ELF-1 (cell line): ENCODE measurements around the gene NPHS1.
"Not testable (repeated sequence)": the region's sequence is repeated elsewhere in the genome, so short reads cannot be mapped to it uniquely, and the experiment has no call there.

Experiments
- DNase-seq: peaks from one replicate; pipeline ENCODE4 v3.0.0-alpha.2; 2016; ENCODE audit warnings: low read depth, low spot score

Gene NPHS1, protein sequence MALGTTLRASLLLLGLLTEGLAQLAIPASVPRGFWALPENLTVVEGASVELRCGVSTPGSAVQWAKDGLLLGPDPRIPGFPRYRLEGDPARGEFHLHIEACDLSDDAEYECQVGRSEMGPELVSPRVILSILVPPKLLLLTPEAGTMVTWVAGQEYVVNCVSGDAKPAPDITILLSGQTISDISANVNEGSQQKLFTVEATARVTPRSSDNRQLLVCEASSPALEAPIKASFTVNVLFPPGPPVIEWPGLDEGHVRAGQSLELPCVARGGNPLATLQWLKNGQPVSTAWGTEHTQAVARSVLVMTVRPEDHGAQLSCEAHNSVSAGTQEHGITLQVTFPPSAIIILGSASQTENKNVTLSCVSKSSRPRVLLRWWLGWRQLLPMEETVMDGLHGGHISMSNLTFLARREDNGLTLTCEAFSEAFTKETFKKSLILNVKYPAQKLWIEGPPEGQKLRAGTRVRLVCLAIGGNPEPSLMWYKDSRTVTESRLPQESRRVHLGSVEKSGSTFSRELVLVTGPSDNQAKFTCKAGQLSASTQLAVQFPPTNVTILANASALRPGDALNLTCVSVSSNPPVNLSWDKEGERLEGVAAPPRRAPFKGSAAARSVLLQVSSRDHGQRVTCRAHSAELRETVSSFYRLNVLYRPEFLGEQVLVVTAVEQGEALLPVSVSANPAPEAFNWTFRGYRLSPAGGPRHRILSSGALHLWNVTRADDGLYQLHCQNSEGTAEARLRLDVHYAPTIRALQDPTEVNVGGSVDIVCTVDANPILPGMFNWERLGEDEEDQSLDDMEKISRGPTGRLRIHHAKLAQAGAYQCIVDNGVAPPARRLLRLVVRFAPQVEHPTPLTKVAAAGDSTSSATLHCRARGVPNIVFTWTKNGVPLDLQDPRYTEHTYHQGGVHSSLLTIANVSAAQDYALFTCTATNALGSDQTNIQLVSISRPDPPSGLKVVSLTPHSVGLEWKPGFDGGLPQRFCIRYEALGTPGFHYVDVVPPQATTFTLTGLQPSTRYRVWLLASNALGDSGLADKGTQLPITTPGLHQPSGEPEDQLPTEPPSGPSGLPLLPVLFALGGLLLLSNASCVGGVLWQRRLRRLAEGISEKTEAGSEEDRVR (N-terminal part only)

DNA sequence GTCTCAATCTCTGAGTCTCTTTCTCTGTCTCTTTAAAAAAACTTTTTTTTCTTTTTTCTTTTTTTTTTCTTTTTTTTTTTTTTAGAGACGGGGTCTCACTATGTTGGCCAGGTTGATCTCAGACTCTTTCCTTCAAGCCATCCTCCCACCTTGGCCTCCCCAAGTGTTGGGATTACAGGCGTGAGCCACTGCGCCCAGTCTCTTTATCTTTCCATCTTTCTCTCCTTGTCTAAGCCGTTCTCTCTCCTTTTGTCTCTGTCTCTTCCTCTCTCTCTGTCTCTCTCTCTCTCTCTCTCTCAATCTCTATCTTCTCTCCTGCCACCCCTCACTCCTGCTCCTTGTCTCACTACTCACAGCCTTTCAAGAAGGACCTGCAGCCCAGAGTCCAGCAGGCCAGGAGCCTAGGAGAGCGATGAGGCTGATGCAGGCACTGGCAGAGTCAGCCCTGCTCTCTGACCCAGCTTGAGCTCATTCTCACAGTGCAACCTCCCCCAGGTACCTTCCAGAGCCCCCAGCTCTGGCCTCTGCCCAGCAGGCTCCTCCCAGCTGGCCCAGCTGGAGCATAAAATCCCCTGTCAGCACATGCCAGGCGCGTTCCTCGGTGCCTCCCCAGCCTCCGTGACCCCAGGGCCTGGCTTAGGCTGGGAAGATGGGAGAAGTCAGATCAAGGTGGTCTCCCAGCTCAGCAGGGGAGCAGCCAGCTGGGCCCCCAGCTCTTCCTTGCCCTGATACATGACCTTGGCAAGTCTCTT lies at the start of gene NPHS1:
Gene NPHS1 (minus strand): TSS at position 476 of the 752 bp plus-strand sequence. CDS start 667 bp downstream, outside the sequence.
- peak; percentile 37 for DNase-seq

DNA sequence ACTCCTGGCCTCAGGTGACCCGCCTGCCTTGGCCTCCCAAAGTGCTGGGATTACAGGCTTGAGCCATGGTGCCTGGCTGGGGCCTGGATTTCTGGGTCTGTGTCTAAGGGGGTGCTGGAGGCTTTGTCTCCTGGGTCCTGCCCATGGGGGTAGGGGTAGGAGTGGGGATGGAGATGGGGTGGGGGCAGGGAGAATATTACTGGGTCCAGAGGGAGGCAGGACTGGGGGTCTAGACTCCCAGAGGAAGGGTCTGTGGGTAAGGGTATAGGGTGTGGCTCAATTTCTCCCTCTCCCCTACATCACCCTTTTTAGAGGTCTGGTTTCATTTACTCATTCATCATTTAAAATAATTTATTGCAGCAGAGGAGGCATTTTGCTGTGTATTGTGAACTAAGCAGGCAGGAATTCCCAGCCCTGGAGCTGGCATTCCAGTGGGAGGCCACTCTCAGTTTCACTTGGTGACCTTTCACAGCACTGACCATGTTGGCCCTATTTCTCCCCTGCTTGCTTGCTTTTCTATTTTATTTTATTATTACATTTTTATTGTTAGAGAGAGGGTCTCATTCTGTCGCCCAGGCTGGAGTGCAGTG lies 48.8 kb upstream of the NPHS1 start:
- no peak for DNase-seq

DNA sequence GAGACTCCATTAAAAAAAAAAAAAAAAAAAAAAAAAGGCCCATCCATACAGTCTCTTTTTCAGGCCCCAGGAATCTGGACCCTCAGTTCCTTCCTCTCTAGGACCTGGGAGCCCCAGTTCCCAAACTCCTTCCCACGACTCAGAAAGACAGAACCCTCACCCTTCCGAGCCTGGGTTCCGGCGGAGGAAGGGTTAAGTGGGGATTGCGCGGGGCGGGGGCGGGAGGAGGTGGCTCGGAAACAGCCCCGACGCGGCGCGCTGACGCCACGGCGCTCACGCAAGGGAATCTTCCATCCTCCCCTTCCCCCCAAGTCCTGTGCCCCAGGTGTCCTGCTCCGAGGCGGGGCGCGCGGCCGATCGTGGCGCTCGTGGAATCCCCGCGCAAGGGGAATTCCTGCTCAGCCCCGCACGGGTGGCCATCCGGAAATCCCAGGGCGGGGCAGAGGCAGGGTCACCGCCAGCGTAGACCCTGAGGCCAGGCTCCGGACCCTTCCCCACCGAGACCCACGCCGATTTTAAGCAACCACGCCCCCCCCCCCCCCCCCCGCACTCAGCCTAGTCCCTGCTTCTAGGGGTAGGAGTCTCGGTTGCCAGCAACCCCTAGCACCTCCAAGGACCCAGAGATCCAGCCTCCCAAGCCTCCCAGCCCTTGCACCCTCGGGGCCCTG lies 47.4 kb upstream of the NPHS1 start:
- peak; percentile 50 for DNase-seq

DNA sequence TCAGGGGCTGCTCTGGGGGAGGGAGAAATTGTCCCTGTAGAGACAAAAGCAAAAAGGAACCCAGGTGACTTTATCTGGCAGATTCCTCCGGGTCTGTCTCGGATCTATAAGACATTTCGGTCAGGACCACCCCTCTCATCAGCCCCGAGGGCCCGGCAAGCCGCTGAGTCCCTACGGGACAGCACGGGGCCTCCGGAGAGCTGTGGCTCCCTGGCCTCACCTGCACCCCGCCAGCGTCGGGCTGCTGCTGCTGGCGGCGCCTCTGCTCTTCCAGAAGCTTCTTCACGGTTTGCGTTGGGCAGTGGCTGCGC lies 46.1 kb upstream of the NPHS1 start:
- DNase-seq = no peak

DNA sequence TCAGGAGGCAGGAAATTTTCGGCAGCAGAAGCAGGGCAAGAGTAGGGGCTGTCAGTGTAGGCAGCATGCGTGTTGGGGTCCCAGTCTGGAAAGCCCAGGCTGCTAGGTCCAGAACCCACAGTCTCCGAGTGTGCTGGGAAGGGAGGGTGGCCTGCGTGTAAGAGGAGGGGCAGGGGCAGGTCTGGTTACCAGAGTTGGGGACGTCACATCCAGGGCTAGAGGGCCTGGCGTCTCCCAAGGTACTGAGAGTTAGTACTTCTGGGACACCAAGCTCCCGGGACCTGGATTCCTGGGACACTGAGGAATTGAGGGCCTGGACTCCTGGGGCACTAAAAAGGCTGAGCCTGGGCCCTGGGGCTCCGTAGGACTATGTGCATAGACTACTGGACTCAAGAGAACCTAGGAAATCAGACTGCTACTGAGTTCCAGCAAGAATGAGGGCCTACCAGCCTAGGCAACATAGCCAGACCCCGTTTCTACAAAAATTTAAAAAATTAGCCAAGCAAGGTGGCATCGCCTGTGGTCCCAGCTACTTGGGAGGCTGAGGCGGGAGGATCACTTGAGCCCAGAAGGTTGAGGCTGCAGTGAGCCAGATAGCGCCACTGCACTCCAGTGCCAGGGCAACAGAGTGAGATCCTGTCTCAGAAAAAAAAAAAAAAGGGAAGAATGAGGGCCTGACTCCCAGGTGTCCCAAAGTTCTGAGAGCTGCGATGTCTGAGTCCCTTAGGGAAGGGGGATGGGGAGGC lies 45.6 kb upstream of the NPHS1 start:
- DNase-seq = no peak

DNA sequence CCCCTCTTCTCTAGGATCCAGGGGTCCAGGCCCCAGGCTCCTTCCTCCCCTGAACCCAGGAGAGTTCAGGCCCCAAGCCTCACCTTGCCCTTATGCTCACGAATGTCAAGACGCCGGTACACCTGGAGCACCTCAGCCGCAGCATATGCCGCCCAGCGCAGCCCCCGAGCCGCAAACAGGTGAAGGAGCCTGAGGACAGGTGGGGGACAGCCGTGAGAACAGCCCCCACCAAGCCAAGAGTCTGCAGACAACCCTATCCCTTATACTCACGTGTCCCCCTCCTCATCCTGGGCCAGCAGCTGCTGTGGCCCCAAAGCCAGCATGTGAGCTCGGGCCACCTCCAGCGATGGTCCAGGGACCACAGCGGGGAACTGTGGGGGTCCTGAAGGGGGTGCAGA lies 44.3 kb upstream of the NPHS1 start:
- DNase-seq = no peak

DNA sequence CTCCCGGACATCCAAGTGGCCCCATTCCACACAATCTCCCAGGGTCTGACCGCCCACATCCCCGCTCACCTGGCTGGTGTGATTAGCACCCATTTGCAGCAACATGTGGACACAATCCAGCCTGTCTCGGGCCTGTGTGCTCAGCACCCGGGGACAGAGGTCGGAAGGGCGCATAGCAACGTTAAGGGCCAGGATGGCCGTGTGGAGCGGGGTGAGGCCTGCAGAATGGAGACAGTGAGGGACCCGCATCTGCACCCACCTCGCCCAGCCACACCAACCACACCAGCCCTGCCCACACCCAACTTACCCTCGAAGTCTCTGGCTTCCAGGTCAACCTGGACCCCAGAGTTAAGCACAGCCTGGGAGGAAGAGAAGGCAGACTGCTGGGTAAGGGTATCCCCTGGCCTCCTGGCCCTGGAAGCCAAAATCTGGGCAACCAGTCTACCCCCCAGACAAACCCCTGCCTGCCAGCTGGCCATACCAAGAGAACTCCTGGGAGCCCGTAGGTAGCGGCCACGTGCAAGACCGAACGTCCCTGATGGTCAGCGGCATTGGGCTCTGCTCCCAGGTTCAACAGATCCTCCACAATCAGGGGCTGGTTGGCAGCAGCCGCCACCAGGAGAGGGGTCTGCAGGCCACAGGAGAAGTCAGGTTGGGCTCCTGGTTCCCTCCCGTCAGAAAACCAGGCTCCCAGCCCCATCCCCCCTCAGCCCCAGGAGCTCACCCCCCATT lies 43.8 kb upstream of the NPHS1 start:
- no peak for DNase-seq

DNA sequence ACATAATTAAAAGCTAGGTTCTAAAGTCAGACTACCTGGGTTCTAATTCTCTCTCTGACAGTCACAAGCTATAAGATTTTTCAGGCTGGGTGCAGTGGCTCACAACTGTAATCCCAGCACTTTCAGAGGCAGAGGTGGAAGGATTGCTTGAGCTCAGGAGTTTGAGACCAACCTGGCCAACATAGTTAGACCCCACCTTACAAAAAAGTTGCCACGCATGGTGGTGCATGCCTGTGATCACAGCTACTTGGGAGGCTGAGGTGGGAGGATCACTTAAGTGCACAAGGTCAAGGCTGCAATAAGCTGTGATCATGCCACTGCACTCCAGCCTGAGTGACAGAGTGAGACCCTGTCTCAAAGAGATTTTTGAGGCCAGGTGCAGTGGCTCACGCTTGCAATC lies 42.0 kb upstream of the NPHS1 start:
- DNase-seq = no peak

DNA sequence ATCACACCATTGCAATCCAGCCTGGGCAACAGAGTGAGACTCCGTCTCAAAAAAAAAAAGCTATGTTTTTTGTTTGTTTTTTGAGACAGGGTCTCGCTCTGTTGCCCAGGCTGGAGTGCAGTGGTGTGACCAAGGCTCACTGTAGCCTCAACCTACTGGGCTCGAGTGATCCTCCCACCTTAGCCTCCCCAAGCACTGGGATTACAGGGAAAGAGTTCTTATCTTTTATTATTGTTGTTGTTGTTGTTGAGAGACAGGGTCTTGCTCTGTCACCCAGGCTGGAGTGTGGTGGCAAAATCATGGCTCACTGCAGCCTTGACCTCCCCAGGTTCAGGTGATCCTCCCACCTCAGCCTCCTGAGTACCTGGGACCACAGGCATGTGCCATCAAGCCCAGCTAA lies 39.5 kb upstream of the NPHS1 start:
- not testable (repeated sequence) for DNase-seq

DNA sequence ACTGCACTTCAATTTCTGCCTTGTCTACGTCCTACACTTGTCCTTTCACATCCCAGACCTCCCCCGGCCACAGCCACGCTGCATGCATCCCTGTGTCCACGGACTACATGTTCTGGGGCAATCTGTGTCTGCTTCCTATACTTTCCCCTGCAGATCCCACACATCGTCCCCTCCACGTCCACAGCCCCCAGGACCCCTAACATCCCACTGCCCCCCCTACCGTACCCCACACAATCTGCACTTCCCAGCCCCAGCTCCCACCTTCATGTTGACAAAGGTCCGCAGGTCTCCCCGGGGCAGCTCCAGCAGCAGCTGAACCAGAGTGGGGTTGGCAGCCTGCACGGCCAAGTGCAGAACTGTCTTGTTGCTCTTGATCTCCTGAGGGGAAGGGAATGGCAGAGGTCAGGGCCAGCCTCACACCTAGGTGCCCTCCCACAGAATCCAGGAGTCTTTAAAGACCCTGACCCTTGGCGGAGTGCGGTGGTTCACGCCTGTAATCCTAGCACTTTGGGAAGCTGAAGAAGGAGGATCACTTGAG lies 37.9 kb upstream of the NPHS1 start:
- no peak for DNase-seq

DNA sequence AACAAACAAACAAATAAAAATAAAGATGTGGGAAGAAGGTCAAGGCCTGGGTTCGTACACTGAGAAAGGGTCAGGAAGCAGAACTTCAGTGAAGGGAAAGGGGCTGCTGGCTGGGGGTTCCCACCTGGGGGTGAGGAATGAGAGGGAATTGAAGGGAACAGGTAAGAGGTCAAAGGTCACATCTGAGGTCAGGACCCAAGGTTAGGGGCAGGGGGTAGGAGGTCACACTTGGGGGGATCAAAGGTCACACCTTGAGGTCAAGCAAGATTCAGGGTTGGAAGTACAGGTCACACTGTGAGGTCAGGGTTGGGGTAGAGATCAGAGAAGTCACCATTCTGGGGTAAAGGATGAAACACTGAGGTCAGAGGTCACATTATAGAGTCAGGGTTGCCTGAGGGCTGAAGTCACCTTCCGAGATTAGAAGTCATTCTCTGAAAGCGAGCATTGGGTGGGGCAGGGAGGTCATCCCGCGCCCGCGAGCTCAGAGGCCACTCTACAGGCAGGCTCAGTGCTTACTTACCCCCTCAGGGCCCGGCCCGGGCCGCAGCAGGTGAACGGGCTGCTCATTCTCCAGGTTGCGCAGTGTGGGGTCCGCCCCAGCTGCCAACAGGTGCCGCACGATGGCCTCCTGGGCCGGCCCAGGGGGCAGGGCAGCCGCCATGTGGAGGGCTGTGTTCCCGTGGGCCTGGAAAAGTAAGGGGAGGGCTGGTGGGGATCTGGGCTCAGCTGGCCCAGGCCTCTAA lies 37.2 kb upstream of the NPHS1 start:
- DNase-seq = no peak

DNA sequence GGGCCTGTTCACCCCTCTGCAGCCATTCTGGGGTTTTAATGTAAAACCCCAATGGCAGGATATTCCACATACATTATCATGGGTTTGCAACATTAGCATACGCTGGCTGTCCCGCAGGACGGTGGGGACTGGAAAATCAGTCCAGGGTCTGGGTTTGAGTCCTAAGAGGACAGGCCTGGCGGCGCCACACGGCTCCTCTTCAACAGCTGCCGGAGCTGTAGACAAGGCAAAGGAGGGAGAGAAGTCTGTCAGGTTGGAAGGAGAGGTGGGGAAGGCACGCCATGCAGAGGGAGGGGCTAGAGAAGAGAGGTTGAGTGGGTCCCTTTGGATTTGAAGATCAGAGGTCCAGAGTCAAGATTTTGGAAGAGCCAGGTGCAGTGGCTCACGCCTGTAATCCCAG lies 36.1 kb upstream of the NPHS1 start:
- DNase-seq = no peak

DNA sequence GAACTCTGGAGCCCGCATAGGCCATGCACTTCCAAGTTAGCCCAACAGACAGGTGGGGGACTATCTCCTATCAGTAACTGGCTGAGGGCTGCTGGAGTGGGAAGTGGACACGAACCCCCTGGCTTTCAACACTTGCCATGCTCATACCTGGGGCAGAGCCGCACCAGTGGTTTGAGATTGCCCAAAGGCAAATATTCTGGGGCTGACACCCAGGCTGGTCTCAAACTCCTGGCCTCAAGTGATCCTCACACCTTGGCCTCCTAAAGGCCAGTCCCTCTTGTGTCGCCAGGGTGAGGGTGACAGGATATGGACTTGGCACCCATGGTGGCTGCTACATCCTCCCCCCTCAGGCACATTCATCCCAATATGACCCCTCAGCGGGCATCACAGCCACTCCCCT lies 34.9 kb upstream of the NPHS1 start:
- no peak for DNase-seq

DNA sequence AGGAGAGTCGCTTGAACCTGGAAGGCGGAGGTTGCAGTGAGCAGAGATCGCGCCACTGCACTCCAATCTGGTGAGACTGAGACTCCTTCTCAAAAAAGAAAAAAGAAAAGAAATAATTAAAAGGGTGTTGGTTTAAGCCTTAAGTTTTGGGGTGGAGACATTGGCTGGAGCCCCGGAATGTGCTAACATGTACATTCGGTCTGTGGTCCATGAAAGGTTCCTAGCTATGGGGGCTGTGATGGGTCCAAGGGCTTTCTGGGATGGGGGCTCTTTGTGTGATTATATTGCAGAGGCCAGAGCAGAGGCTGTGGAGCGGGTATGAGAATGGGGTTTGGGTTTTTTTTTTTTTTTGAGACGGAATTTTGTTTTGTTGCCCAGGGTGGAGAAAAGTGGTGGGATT lies 33.6 kb upstream of the NPHS1 start:
- DNase-seq = no peak

DNA sequence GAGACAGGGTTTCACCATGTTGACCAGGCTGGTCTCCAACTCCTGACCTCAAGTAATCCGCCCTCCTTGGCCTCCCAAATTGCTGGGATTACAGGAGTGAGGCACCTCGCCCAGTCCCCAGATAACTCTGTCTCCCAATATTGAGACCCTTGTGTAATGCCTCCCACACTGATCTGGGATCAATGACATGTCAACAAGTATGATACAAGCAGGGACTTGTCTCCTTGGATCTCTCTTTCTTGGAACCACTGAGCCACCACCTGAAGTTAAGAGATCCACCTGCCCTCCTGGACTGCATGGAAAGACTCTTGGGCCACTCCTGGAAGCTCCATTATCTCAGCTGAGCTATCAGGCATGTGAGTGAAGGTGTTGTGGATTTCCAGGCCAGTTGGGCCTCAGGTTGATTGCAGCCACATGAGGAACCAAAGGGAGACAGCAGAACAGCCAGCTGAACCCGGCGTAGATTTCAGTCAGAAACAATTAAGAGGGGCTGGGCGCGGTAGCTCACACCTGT lies 33.0 kb upstream of the NPHS1 start:
- no peak for DNase-seq

DNA sequence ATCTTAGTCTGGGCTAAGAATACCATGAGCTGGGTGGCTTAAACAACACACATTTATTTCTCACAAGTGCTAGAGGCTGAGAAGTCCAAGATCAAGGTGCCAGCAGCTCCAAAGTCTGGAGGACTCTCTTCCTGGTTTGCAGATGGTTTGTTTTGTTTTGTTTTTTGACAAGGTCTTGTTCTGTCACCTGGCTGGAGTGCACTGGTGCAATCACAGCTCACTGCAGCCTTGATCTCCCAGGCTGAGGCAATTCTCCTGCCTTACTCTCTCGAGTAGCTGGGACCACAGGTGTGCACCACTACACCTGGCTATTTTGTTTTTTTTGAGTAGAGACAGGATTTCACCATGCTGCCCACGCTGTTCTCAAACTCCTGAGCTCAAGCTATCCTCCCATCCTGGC lies 31.6 kb upstream of the NPHS1 start:
- no peak for DNase-seq

DNA sequence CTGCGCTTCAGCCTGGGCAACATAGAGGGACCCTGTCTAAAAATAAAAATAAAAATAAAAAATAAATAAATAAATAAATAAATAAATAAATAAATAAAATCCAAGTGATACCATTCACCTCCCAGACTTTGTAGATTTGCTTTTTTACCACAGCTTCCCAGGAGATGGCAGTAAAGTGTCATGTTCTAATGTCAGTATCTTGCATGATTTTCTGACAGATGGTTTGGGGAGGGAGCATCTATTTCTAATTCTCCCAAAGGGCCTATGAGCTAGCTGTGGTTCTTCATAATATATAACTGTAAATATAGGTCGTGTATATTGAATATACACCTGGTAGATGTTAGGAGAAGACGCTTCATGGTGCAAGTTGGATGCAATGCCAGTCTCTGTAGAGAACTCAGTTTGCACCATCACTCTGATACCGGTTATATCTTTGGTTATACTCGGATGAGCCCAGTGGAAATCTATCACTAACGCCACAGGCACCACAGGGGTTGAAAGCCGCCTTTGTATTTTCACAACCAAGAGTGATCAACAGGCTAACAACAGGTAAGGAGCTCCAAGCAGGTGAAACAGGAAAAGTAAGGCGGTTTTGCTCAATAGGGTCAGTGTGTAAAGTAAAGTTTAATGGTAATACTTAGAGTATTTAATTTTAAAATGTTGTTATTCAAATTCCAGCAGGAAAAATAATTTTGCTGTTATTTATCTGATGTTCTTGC lies 30.0 kb upstream of the NPHS1 start:
- no peak for DNase-seq
